Gastroesophageal sphincter (tissue), 3 donors: ENCODE data around the gene LYRM4.

Experiments used
- POLR2A ChIP-seq, 2 donors: fragments of 450-650 bp; IDR thresholded peaks; one replicate each; pipeline ENCODE4 v1.6.1; 2017; ENCODE audit warnings: antibody characterized with exemption in 2 of 2, mild to moderate bottlenecking in 2 of 2, moderate library complexity in 1 of 2
- POLR2AphosphoS5 ChIP-seq: sonication (generic); formaldehyde crosslinking; IDR thresholded peaks from one replicate; pipeline ENCODE4 v1.6.1; 2017; ENCODE audit warnings: antibody characterized with exemption
- TF ChIP-seq, protein P1 (sequence below), 4 experiments: fragments of 200-600 bp in 2 of 4; fragments of 450-650 bp in 2 of 4; sonication (generic) in 1 of 4; IDR thresholded peaks; one replicate each; pipeline ENCODE4 v1.5.1; 2017 to 2019; ENCODE audit warnings: antibody characterized with exemption in 4 of 4, mild to moderate bottlenecking in 2 of 4, moderate library complexity in 2 of 4

DNA sequence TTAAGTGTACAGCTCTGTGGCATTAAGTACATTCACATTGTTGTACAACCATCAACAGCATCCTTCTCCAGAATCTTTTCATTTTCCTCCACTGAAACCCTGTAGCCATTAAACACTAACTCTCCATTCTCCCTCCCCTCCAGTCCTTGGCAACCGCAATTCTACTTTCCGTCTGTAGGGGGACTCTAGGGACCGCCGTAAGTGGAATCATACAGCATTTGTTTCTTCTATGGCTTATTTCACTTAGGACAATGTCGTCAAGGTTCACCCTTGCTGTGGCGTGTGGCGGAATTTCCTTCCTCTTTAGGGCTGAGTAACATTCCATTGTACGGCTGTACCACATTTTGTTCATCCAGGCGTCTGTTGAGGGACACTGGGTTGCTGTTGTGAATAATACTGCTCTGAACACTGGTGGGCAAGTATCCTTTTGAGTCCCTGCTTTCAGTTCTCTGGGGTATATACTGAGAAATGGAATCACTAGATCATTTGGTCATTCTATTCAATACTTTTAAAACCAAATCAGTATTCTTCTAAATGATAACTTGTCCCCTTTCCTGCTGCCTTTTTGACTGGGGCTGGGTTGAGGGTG is 124.9 kb downstream of the LYRM4 start:
- TF ChIP-seq, protein P1, sequence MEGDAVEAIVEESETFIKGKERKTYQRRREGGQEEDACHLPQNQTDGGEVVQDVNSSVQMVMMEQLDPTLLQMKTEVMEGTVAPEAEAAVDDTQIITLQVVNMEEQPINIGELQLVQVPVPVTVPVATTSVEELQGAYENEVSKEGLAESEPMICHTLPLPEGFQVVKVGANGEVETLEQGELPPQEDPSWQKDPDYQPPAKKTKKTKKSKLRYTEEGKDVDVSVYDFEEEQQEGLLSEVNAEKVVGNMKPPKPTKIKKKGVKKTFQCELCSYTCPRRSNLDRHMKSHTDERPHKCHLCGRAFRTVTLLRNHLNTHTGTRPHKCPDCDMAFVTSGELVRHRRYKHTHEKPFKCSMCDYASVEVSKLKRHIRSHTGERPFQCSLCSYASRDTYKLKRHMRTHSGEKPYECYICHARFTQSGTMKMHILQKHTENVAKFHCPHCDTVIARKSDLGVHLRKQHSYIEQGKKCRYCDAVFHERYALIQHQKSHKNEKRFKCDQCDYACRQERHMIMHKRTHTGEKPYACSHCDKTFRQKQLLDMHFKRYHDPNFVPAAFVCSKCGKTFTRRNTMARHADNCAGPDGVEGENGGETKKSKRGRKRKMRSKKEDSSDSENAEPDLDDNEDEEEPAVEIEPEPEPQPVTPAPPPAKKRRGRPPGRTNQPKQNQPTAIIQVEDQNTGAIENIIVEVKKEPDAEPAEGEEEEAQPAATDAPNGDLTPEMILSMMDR (IDR thresholded peaks at IDR 0.05): peak; percentile 26 to 68 (median 30)
- TF ChIP-seq POLR2AphosphoS5 (no peak), POLR2A (IDR thresholded peaks at IDR 0.05) (no peak)
